ENCODE results near the gene SPC24. TPM values are rescaled to one million over a fixed set of nuclear protein-coding genes. Genes with fewer than 3 reads are reported as not detected.

Gene SPC24
- total and polyA plus RNA-seq, 9 of the 15 experiments (the other 6 are each of a cell fraction or from before 2014, with no cell fraction given), result 18.2 to 154 (median 60.9) TPM

DNA sequence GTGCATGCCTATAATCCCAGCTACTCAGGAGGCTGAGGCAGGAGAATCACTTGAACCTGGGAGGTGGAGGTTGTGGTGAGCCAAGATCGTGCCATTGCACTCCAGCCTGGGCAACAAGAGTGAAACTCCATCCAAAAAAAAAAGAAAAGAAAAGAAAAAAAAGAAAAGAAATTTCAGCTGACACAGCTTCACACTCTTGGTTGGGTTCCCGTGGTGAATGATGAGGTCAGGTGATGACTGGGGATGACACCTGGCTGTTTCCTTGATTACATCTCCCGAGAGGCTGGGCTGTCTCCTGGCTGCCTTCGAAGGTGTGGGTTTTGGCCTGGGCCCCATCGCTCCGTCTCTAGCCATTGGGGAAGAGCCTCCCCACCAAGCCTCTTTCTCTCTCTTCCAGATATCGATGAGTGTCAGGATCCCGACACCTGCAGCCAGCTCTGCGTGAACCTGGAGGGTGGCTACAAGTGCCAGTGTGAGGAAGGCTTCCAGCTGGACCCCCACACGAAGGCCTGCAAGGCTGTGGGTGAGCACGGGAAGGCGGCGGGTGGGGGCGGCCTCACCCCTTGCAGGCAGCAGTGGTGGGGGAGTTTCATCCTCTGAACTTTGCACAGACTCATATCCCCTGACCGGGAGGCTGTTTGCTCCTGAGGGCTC lies 44.3 kb downstream of the SPC24 start:
- POLR2A ChIA-PET, result interaction anchor here (0.6 to 1.7 kb wide), 5 partner anchors 8 to 193 kb away, joined by 3 to 6 read pairs (median 4); no protein-coding TSS in a partner anchor
- intact Hi-C loops (cut with micrococcal nuclease), result no loop called here
- in situ Hi-C loops (cut with MboI), result no loop called here
- no TSS peak for BruUV-seq (replicated peaks)
- Histone ChIP-seq H3K9me3 (replicated peaks; ENCODE audit: control insufficient read depth, insufficient read depth, low read depth, low read length) (no peaks in the 10 kb centered on the region), H3K4me1 (replicated peaks in 1 of 2; ENCODE audit: control insufficient read depth in 2 of 2, insufficient read depth in 2 of 2, low read length in 2 of 2) (peaks cover 0 to 8% of the 10 kb centered on the region in 2 experiments; a peak in 1 of 5 replicates), H3K27me3 (ENCODE audit: control insufficient read depth in 2 of 2, insufficient read depth in 2 of 2, low read length in 2 of 2) (no peaks in the 10 kb centered on the region), H3K79me2 (ENCODE audit: control insufficient read depth, insufficient read depth, low read length) (peaks cover 39% of the 10 kb centered on the region), H3K9ac (ENCODE audit: insufficient read depth in 1 of 2, low read depth in 2 of 2, low read length in 2 of 2) (peak overlapping the region in 1 of 2 experiments; percentile 28; a peak in 1 of 4 replicates), H4K20me1 (replicated peaks; ENCODE audit: control insufficient read depth, insufficient read depth, low read length) (peaks cover 19% of the 10 kb centered on the region), H3K36me3 (ENCODE audit: control insufficient read depth, insufficient read depth, low read length) (peaks cover 97% of the 10 kb centered on the region), H3K27ac (ENCODE audit: extremely low read depth, low read depth, low read length) (no peak overlapping the region), H2AFZ (ENCODE audit: low read depth, low read length) (no peak overlapping the region), H3K4me3 (no peak overlapping the region), H3K4me2 (ENCODE audit: insufficient read depth, low read length) (no peak overlapping the region), H3K9me1 (ENCODE audit: control insufficient read depth, insufficient read depth, low read length) (peaks cover 4% of the 10 kb centered on the region)
- FAIRE-seq (no peak), ATAC-seq (peak; percentile 7; the same call in 1 of the 3 replicates), DNase-seq (ENCODE audit: extremely low read depth in 1 of 4, low spot score in 3 of 4) (peak in 2 of 4 experiments; percentile 22 to 26)
- CTCF ChIA-PET (ENCODE audit: low intra/inter-chr PET ratio), result no interaction called here
- TF ChIP-seq, protein P1, sequence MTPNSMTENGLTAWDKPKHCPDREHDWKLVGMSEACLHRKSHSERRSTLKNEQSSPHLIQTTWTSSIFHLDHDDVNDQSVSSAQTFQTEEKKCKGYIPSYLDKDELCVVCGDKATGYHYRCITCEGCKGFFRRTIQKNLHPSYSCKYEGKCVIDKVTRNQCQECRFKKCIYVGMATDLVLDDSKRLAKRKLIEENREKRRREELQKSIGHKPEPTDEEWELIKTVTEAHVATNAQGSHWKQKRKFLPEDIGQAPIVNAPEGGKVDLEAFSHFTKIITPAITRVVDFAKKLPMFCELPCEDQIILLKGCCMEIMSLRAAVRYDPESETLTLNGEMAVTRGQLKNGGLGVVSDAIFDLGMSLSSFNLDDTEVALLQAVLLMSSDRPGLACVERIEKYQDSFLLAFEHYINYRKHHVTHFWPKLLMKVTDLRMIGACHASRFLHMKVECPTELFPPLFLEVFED (CRISPR knock-in tag; conservative IDR thresholded peaks at IDR 0.05), result 0 out of 2 replicates have a peak, but pooled peaks have one; percentile 19
- TF ChIP-seq MYBL2 (IDR thresholded peaks at IDR 0.05; ENCODE audit: low read depth) (no peak), MYBL2 (CRISPR knock-in tag; IDR thresholded peaks at IDR 0.05; ENCODE audit: borderline replicate concordance) (no peak), FOXP1 (CRISPR knock-in tag; IDR thresholded peaks at IDR 0.05) (no peak), RBFOX2 (IDR thresholded peaks at IDR 0.05; ENCODE audit: low read depth, low read length) (peak; percentile 65), POLR2A (conservative IDR thresholded peaks at IDR 0.05) (peak; percentile 71), EGR1 (conservative IDR thresholded peaks at IDR 0.05) (peak; percentile 9; the same call in 1 of the 2 replicates), RFX5 (IDR thresholded peaks at IDR 0.05; ENCODE audit: low read depth, low read length) (no peak), HMGXB4 (CRISPR knock-in tag; IDR thresholded peaks at IDR 0.05) (no peak), POLR2G (IDR thresholded peaks at IDR 0.05; ENCODE audit: low read depth, low read length) (peak; percentile 79), ZNF408 (CRISPR knock-in tag; IDR thresholded peaks at IDR 0.05; ENCODE audit: low read depth) (no peak), POLR2B (IDR thresholded peaks at IDR 0.05; ENCODE audit: low read depth, partially characterized antibody) (peak; percentile 61), SMAD4 (CRISPR knock-in tag; conservative IDR thresholded peaks at IDR 0.05) (no peak), RBM22 (IDR thresholded peaks at IDR 0.05; ENCODE audit: low read depth, low read length, poor library complexity, severe bottlenecking) (peak; percentile 87), CBFA2T2 (conservative IDR thresholded peaks at IDR 0.05) (no peak), ETV1 (tag; conservative IDR thresholded peaks at IDR 0.05; ENCODE audit: low read depth) (no peak), E2F8 (IDR thresholded peaks at IDR 0.05; ENCODE audit: low read depth, partially characterized antibody) (peak; percentile 58), SUPT5H (IDR thresholded peaks at IDR 0.05) (peak; percentile 62; the same call in 1 of the 2 replicates)
- 87% methylated on average over 13 of the region's 15 CpGs for WGBS (ENCODE audit: insufficient coverage, low coverage, missing lambda C conversion rate)
